SK-N-SH (cell line): ENCODE data around the gene MYOT. TPM values are rescaled to one million over a fixed set of nuclear protein-coding genes. Genes with fewer than 3 reads are reported as not detected.

ENCODE experiments used
- CTCF ChIA-PET: fragments of 300-600, 350-600 bp; formaldehyde crosslinking; extraction: SDS; loops from one replicate; lab custom pipeline; 2021; lab: Yijun Ruan, JAX
- POLR2A ChIA-PET: fragments of 350-600 bp; sonication (Branson Sonifier 250); formaldehyde crosslinking; extraction: SDS; loops from one replicate; lab custom pipeline; 2020; ENCODE audit warnings: antibody characterized with exemption, inconsistent platforms; lab: Yijun Ruan, JAX
- DNase-seq: peaks from one replicate; pipeline ENCODE4 v3.0.0; 2012
- H2AFZ ChIP-seq: fragments of 200-600 bp; sonication (generic); 2 replicates; pipeline ENCODE4 v1.8.1; 2016; ENCODE audit warnings: antibody characterized with exemption, mild to moderate bottlenecking, low read depth
- H3F3A ChIP-seq: fragments of 200-600 bp; sonication (generic); replicated peaks from 2 replicates; pipeline ENCODE3; 2016; ENCODE audit warnings: antibody characterized with exemption, mild to moderate bottlenecking; ENCODE audit not compliant: insufficient read depth
- H3K27ac ChIP-seq, 2 experiments: fragments of 200-500 bp in 1 of 2; fragments of 200-600 bp in 1 of 2; sonication (Bioruptor generic) in 1 of 2; sonication (generic), shearing (Covaris generic) in 1 of 2; 2 replicates each; pipeline versions ENCODE4 v1.5.1 to v1.6.1; 2014 to 2016; ENCODE audit warnings: low read depth in 2 of 2, inconsistent platforms in 1 of 2, low read length in 1 of 2, mild to moderate bottlenecking in 1 of 2, mixed read lengths in 1 of 2
- H3K27me3 ChIP-seq: fragments of 200-600 bp; sonication (generic), shearing (Covaris generic); 2 replicates; pipeline ENCODE4 v1.6.1; 2016; ENCODE audit warnings: mixed run types; ENCODE audit not compliant: insufficient read depth
- H3K36me3 ChIP-seq, 2 experiments: fragments of 200-500 bp in 1 of 2; fragments of 200-600 bp in 1 of 2; sonication (Bioruptor generic) in 1 of 2; sonication (generic) in 1 of 2; replicated peaks in 1 of 2; 2 replicates each; pipeline versions ENCODE3 to v1.5.1; 2014 to 2016; ENCODE audit warnings: low read length in 1 of 2, mild to moderate bottlenecking in 1 of 2; ENCODE audit not compliant: insufficient read depth in 2 of 2, control insufficient read depth in 1 of 2
- H3K4me1 ChIP-seq, 2 experiments: fragments of 200-500 bp in 1 of 2; fragments of 200-600 bp in 1 of 2; sonication (Bioruptor generic) in 1 of 2; sonication (generic), shearing (Covaris generic) in 1 of 2; 2 replicates each; pipeline versions ENCODE4 v1.5.1 to v1.6.1; 2014 to 2016; ENCODE audit warnings: low read depth in 1 of 2, low read length in 1 of 2, mixed run types in 1 of 2; ENCODE audit not compliant: insufficient read depth in 2 of 2, control insufficient read depth in 1 of 2
- H3K4me2 ChIP-seq: fragments of 200-600 bp; sonication (generic), shearing (Covaris generic); 2 replicates; pipeline ENCODE4 v1.6.1; 2017; ENCODE audit warnings: mixed run types
- H3K4me3 ChIP-seq, 2 experiments: fragments of 200-500 bp in 1 of 2; fragments of 200-600 bp in 1 of 2; sonication (Bioruptor generic) in 1 of 2; sonication (generic), shearing (Covaris generic) in 1 of 2; 2 replicates each; pipeline versions ENCODE4 v1.5.1 to v1.8.1; 2014 to 2016; ENCODE audit warnings: low read depth in 2 of 2, inconsistent platforms in 1 of 2, low read length in 1 of 2, mild to moderate bottlenecking in 1 of 2, mixed read lengths in 1 of 2, moderate library complexity in 1 of 2
- H3K79me2 ChIP-seq: fragments of 200-600 bp; sonication (generic); 2 replicates; pipeline ENCODE4 v1.8.1; 2017; ENCODE audit warnings: mild to moderate bottlenecking; ENCODE audit not compliant: insufficient read depth
- H3K9ac ChIP-seq: fragments of 200-600 bp; sonication (generic); 2 replicates; pipeline ENCODE4 v1.6.1; 2017; ENCODE audit warnings: mixed run types
- H3K9me2 ChIP-seq: fragments of 200-600 bp; sonication (generic); 2 replicates; pipeline ENCODE4 v1.6.1; 2017; ENCODE audit warnings: mixed run types
- H3K9me3 ChIP-seq: fragments of 200-600 bp; sonication (generic); 2 replicates; pipeline ENCODE4 v1.6.1; 2017; ENCODE audit warnings: mixed run types, mild to moderate bottlenecking, moderate library complexity
- H4K20me1 ChIP-seq: fragments of 200-600 bp; sonication (generic); 2 replicates; pipeline ENCODE4 v1.6.1; 2017; ENCODE audit warnings: mild to moderate bottlenecking, mixed run types; ENCODE audit not compliant: insufficient read depth
- ELF1 ChIP-seq: IDR thresholded peaks from 2 replicates; pipeline ENCODE4 v1.4.0; 2012
- EP300 ChIP-seq, 2 experiments: IDR thresholded peaks; 2 replicates each; pipeline versions ENCODE4 v1.4.0 to v1.6.1; 2012; ENCODE audit warnings: borderline replicate concordance in 1 of 2, low read depth in 1 of 2, low read length in 1 of 2
- FOXJ3 ChIP-seq: sonication (generic); formaldehyde crosslinking; IDR thresholded peaks from 2 replicates; pipeline ENCODE4 v1.5.1; 2020; ENCODE audit warnings: mild to moderate bottlenecking, missing genetic modification reagents
- FOXM1 ChIP-seq: IDR thresholded peaks from 2 replicates; pipeline ENCODE4 v1.4.0; 2012; ENCODE audit warnings: low read depth, mild to moderate bottlenecking
- GABPA ChIP-seq: IDR thresholded peaks from 2 replicates; pipeline ENCODE4 v1.4.0; 2012; ENCODE audit warnings: low read depth, mild to moderate bottlenecking
- MXI1 ChIP-seq: IDR thresholded peaks from 2 replicates; pipeline ENCODE4 v1.6.1; 2012; ENCODE audit warnings: mild to moderate bottlenecking, low read depth, low read length, improper control_type of control experiment
- NFIC ChIP-seq: IDR thresholded peaks from 2 replicates; pipeline ENCODE4 v1.4.0; 2012; ENCODE audit warnings: borderline replicate concordance
- NRF1 ChIP-seq: IDR thresholded peaks from 2 replicates; pipeline ENCODE4 v1.6.1; 2012; ENCODE audit warnings: low read depth, mild to moderate bottlenecking, low read length
- RAD21 ChIP-seq: IDR thresholded peaks from 2 replicates; pipeline ENCODE4 v1.6.1; 2012; ENCODE audit warnings: mild to moderate bottlenecking, low read length
- SMC3 ChIP-seq: IDR thresholded peaks from 2 replicates; pipeline ENCODE4 v1.6.1; 2012; ENCODE audit warnings: low read depth, low read length, improper control_type of control experiment
- TCF12 ChIP-seq: IDR thresholded peaks from 2 replicates; pipeline ENCODE4 v1.4.0; 2012
- WGBS: methylation state at CpG from one replicate; pipeline ENCODE4 v1.1.6; 2017; ENCODE audit warnings: low lambda C conversion rate; 5-methylcytosine and 5-hydroxymethylcytosine counted together
- polyA plus RNA-seq, 3 experiments: library from polyadenylated mRNA; depleted of rRNA; stranded (reverse); fragments of >200 nt; gene quantifications; 2 replicates each; pipeline ENCODE4 v1.2.3, GENCODE V29; 2012
- TF ChIP-seq, protein P1 (sequence below): IDR thresholded peaks from 2 replicates; pipeline ENCODE4 v1.4.0; 2012; ENCODE audit warnings: low read depth, borderline replicate concordance
- TF ChIP-seq, protein P2 (sequence below): fragments of 150-350 bp; IDR thresholded peaks from 2 replicates; pipeline ENCODE4 v1.6.1; 2017; ENCODE audit warnings: antibody characterized with exemption, low read length, low read depth, borderline replicate concordance
- TF ChIP-seq, protein P3 (sequence below): IDR thresholded peaks from 2 replicates; pipeline ENCODE4 v1.4.0; 2012; ENCODE audit warnings: low read depth, borderline replicate concordance
- TF ChIP-seq, protein P4 (sequence below): fragments of 200-600 bp; sonication (generic); IDR thresholded peaks from 2 replicates; pipeline ENCODE4 v1.6.1; 2017; ENCODE audit warnings: antibody characterized with exemption, mild to moderate bottlenecking, moderate library complexity

The MYOT gene
- polyA plus RNA-seq, 1 of the 3 experiments (the other 2 are of a cell fraction) = 0.02 TPM

DNA sequence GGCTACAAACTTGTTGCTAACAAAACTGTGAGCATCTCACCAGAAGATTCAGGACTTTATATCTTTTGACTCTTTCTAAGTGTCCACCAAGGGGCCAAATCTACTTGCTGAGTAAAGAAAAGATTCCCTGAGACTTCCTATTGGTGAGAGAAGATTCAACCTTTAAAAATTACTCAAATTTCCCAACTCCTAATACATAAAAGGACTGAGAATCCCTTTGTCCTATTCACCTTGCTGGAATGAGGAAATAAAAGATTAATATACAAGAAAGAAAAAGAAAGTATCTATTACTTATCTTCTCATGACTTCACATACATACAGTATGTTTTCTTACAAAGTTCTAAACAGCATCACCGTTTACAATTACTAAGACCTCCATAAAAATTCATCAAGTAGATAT lies 47.9 kb upstream of the MYOT start:
- Histone ChIP-seq H3K4me2 (no peak overlapping the region), H2AFZ (no peak overlapping the region), H3K9ac (no peak overlapping the region), H3K4me1 (no peaks in the 10 kb centered on the region; a peak in 1 of 4 replicates), H3K27me3 (no peaks in the 10 kb centered on the region), H3K4me3 (no peak overlapping the region), H3K9me2 (no peaks in the 10 kb centered on the region), H3F3A (no peaks in the 10 kb centered on the region), H3K9me3 (no peaks in the 10 kb centered on the region)
- ChIA-PET POLR2A (no interaction called here), CTCF (interaction anchor here (1.6 kb wide), 1 partner anchor 40 kb away, joined by 9 read pairs; no protein-coding TSS in a partner anchor)
- 69% methylated on average over 1 of the region's 1 CpG for WGBS
- TF ChIP-seq EP300 (IDR thresholded peaks at IDR 0.05; ENCODE audit: borderline replicate concordance in 1 of 2, low read depth in 1 of 2, low read length in 1 of 2) (no peak), FOXJ3 (CRISPR knock-in tag) (no peak), MXI1 (no peak), ELF1 (no peak), FOXM1 (no peak), GABPA (no peak), TCF12 (no peak), NFIC (no peak)
- TF ChIP-seq, protein P1, sequence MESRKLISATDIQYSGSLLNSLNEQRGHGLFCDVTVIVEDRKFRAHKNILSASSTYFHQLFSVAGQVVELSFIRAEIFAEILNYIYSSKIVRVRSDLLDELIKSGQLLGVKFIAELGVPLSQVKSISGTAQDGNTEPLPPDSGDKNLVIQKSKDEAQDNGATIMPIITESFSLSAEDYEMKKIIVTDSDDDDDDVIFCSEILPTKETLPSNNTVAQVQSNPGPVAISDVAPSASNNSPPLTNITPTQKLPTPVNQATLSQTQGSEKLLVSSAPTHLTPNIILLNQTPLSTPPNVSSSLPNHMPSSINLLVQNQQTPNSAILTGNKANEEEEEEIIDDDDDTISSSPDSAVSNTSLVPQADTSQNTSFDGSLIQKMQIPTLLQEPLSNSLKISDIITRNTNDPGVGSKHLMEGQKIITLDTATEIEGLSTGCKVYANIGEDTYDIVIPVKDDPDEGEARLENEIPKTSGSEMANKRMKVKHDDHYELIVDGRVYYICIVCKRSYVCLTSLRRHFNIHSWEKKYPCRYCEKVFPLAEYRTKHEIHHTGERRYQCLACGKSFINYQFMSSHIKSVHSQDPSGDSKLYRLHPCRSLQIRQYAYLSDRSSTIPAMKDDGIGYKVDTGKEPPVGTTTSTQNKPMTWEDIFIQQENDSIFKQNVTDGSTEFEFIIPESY = no peak
- TF ChIP-seq, protein P2, sequence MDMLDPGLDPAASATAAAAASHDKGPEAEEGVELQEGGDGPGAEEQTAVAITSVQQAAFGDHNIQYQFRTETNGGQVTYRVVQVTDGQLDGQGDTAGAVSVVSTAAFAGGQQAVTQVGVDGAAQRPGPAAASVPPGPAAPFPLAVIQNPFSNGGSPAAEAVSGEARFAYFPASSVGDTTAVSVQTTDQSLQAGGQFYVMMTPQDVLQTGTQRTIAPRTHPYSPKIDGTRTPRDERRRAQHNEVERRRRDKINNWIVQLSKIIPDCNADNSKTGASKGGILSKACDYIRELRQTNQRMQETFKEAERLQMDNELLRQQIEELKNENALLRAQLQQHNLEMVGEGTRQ = no peak
- TF ChIP-seq, protein P3, sequence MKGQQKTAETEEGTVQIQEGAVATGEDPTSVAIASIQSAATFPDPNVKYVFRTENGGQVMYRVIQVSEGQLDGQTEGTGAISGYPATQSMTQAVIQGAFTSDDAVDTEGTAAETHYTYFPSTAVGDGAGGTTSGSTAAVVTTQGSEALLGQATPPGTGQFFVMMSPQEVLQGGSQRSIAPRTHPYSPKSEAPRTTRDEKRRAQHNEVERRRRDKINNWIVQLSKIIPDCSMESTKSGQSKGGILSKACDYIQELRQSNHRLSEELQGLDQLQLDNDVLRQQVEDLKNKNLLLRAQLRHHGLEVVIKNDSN = no peak
- TF ChIP-seq, all 33 proteins: peak for 0
- no peaks in the 10 kb centered on the region for H3K79me2 ChIP-seq
- no peaks in the 10 kb centered on the region for H4K20me1 ChIP-seq
- H3K36me3 ChIP-seq = no peaks in the 10 kb centered on the region
- no peak overlapping the region for H3K27ac ChIP-seq
- DNase-seq = no peak

DNA sequence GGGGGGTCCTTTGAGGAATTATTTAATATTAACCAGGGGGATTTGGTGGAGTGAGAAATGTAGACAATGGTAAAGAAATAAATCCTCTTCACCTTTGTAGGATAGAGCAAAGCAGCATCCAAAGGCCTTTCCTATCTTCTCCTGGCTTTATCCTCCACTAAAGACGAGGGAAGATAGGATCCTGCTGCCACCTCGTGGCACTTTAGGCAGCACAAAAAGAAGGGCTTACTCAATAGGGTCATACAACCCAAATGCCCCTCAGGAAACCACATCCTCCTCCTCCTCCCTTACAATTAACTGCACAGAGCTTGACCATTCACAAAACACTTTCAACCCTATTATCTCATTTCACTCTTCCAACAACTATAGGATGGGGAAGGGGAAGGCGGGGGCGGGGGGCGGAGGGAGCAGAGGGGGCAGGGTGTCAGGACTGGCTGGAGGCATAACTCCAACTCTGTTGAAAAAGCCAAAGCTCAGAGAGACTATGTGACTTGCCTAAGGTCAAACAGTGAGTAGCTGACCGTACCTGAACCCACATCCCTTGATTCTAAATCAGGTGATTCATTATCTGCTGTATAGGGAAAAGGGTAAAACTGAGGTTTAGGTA lies 45.4 kb upstream of the MYOT start:
- ChIA-PET POLR2A (no interaction called here), CTCF (interaction anchor here (0.6 to 2.1 kb wide), 9 partner anchors 9 to 193 kb away, joined by 3 to 33 read pairs (median 4); no protein-coding TSS in a partner anchor)
- H3K27me3 ChIP-seq = no peaks in the 10 kb centered on the region
- WGBS = 77% methylated on average over 6 of the region's 6 CpGs
- no peaks in the 10 kb centered on the region for H3K4me1 ChIP-seq
- H4K20me1 ChIP-seq = no peaks in the 10 kb centered on the region
- H3K9me2 ChIP-seq = no peaks in the 10 kb centered on the region
- peak; percentile 60 for DNase-seq
- no peak overlapping the region for H3K9ac ChIP-seq
- H3F3A ChIP-seq = no peaks in the 10 kb centered on the region
- no peak overlapping the region for H3K4me3 ChIP-seq
- TF ChIP-seq, protein P4, sequence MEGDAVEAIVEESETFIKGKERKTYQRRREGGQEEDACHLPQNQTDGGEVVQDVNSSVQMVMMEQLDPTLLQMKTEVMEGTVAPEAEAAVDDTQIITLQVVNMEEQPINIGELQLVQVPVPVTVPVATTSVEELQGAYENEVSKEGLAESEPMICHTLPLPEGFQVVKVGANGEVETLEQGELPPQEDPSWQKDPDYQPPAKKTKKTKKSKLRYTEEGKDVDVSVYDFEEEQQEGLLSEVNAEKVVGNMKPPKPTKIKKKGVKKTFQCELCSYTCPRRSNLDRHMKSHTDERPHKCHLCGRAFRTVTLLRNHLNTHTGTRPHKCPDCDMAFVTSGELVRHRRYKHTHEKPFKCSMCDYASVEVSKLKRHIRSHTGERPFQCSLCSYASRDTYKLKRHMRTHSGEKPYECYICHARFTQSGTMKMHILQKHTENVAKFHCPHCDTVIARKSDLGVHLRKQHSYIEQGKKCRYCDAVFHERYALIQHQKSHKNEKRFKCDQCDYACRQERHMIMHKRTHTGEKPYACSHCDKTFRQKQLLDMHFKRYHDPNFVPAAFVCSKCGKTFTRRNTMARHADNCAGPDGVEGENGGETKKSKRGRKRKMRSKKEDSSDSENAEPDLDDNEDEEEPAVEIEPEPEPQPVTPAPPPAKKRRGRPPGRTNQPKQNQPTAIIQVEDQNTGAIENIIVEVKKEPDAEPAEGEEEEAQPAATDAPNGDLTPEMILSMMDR = peak; percentile 57
- no peak for TF ChIP-seq NRF1
- TF ChIP-seq, protein P1 = no peak
- peak; percentile 81 for TF ChIP-seq RAD21
- peak; percentile 63 for TF ChIP-seq SMC3
- TF ChIP-seq, all 33 proteins: peak for 3
- Histone ChIP-seq H2AFZ (no peak overlapping the region), H3K27ac (no peak overlapping the region), H3K79me2 (no peaks in the 10 kb centered on the region), H3K9me3 (0 out of 2 replicates have a peak, but pooled peaks cover 6% of the 10 kb centered on the region), H3K36me3 (no peaks in the 10 kb centered on the region), H3K4me2 (no peak overlapping the region)
